Activated T-cell treated with anti-CD3 and anti-CD28 coated beads, Interleukin-2, amount 50 U/mL, for 1 hour (primary cell): ENCODE measurements around the gene KLK12.

Experiments used
- DNase-seq: peaks from one replicate; pipeline ENCODE4 v3.0.0-alpha.2; 2020

Gene KLK12

GRCh38 chr19:50979758-50980157 lies 55.0 kb downstream of the KLK12 start:
- DNase-seq: no peak
